HG03342 (cell line): Measurements from ENCODE around the gene FUT7.
"Not testable (repeated sequence)": the region's sequence is repeated elsewhere in the genome, so short reads cannot be mapped to it uniquely, and the experiment has no call there.

ENCODE experiments used
- ATAC-seq: cut with Tn5 transposase; IDR thresholded peaks from one replicate; pipeline ENCODE4 v1.9.1; 2021; ENCODE audit warnings: mild to moderate bottlenecking, moderate library complexity; ENCODE audit not compliant: unreplicated experiment

Gene FUT7

GRCh38 chr9:137034039-137034708 is 2.3 kb upstream of the FUT7 start:
- ATAC-seq: no peak

DNA sequence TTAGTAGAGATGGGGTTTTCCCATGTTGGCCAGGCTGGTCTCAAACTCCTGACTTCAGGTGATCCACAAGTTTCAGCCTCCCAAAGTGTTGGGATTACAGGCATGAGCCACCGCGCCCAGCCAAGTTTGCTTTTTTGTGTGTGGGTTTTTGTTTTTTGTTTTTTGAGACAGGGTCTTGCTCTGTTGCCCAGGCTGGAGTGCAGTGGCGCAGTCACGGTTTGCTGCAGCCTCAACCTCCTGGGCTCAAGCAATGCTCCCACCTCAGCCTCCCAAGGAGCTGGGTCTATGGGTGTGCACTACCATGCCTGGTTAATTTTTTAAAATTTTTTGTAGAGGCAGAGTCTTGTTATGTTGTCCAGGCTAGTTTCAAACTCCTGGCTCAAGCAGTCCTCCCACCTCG is 1.6 kb upstream of the FUT7 start:
- ATAC-seq: not testable (repeated sequence)

GRCh38 chr9:137032858-137033257 is 970 bp upstream of the FUT7 start:
- ATAC-seq: no peak

DNA sequence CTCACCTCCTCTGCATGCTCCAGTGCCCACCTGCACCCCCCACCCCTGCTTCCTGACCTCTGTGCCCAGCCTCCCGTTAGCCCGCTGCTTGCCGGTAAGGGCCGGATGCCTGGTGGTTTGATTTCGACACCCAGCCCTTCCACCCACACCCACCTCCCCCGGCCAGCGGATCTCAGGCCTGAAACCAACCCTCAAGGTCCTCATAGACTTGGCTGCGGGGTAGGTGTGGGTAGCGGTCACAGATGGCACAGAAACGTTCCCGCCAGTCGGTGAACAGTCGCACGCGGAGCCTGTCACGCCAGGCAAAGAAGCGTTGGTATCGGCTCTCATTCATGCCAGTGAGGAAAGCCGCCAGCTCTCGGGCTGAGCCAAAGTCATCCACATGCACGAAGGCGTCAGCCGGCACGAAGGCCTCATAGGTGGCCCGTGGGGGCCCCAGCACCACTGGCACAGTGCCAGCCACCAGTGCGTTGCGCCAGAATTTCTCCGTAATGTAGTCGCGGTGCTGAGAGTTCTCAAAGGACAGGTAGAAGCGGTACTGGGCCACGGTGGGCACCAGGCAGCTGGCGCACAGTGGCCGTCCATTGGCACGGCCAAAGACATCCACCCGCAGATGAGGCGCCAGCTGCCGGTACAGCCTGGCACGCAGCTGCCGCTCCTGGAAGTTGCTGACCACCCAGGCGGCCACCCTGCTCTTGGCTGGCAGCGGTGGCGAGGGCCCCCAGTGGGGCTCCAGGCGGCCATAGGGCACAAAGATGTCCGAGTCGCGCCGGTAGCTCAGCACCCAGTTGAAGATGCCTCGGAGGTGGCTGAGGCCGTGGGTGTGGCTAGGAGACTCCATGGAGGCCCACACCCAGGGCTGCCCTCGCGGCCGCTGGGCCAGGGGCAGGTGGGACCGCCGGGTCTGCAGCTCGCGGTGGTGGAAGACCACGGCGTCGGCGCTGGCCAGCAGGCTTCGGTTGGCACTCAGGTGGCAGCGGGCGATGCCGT is 1.1 kb downstream of the FUT7 start:
- no peak for ATAC-seq

GRCh38 chr9:137030006-137030405 is 1.9 kb downstream of the FUT7 start:
- ATAC-seq: no peak

DNA sequence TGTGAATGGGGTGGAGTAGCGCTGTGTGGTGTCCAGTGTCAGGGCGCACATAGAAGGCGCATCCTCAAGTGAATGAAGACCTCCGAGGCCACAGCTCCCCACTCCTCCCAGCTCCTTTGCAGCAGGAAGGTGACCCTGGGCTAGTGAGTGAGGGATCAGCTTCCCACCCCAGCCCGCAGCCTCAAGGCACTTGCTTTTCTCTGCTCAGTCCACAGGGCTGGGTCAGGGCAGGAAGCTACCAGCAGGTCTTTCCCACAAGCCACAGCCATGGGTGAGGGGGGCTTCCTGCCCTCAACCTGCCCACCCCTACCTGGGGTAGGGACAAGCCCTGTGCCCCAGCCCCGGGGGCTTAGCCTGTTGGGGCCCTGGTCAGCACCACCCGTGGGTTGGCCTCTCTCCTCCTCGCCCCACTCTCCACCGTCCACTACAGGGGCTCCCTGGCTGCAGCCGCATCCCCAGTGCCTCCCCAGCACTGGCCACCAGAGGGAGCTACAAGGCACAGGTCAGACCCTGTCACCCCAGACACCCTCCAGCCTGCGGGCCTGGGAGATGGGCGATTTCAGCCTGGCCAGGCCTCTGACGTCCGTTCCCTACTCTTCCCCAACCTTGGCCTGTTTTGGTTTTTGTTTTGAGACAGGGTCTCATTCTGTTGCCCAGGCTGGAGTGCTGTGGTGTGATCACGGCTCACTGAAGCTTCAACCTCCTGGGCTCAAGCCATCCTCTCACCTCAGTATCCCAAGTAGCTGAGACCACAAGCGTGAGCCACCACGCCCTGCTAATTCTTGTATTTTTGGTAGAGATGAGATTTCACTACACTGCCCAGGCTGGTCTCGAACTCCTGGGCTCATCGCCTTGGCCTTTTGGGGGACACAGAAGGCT is 2.6 kb downstream of the FUT7 start:
- ATAC-seq: no peak

DNA sequence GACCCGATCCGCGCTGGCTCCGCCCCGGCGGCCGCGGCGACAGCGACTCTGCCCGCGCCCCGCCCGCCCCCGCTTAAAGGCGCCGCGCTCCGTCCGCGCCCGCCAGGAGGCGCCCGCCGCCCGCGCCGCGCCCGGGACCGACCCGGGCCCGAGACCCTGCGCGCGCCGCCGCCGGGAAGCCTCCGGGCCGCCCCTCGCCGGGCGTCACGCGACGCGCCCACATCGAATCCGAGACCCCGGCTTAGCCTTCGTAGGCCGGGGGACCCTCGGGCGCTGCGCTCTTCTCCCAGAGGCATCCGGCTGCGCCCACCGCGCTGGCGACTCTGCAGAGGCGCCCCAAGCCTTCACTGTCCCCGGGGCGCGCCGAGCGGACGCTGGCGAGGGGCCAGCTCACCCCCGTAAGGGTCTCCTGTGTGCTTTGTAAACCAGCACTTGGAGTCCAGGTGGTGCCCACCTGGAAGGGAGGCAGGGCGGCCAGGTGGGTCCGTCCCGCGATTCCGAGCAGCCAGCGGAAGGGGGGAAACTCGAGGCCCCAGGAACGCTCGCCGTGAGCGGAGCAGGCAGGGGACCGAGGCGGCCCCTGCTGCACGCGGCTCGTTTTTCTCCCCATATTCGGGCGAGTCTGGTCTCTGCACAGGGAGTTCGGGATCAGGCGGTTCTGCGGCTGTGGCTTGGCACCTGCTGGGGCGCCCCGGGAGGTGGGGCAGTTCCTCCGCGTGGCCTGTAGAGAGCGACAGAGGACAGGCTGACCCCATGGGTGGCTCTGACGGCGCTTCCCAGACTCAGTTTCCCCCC is 3.4 kb downstream of the FUT7 start:
- ATAC-seq: peak; percentile 48

GRCh38 chr9:137027369-137028262 is 4.3 kb downstream of the FUT7 start, which contains the start of gene ABCA2:
ABCA2 (minus strand) TSS chr9:137028237; CDS start chr9:137028140, 97 bp downstream.
- ATAC-seq: no peak

DNA sequence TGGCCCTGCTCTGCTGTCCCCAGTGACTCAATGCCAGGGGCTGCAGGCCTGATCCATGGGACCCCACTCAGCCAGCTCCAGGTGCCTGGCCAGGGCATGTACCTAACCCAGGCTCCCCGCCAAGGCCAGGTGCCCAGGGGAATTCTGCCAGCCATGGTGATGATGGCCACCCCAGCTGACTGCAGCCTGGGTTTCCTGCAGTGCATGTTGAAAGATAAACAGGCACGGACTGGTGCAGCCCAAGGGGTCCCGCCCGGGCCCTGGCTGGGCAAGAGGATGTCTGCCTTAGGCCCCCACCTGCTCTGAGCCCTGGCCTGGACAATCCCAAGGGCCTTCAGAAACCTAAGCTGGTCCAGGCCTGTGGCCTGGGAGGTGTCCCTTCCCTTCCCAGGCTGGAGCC is 5.1 kb downstream of the FUT7 start:
- no peak for ATAC-seq

DNA sequence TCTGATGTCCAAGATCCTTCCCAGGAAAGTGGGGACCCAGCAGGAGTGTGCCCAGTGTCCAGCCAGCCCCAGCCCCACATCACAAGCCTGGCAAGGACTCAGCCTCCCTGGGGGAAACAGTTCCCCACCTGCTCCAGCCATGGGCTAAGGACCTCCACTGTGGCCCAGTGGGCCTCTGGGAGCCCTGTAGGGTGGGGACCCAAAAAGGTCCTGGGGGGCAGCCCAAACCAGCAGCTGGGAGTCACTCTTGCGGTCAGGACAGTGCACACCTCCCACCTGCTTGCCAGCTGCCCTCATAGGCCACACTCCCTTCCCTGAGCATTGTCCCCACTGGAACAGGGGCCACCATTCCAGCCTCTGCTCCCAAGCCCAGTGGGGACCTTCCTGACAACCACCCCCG is 5.5 kb downstream of the FUT7 start:
- ATAC-seq: no peak

DNA sequence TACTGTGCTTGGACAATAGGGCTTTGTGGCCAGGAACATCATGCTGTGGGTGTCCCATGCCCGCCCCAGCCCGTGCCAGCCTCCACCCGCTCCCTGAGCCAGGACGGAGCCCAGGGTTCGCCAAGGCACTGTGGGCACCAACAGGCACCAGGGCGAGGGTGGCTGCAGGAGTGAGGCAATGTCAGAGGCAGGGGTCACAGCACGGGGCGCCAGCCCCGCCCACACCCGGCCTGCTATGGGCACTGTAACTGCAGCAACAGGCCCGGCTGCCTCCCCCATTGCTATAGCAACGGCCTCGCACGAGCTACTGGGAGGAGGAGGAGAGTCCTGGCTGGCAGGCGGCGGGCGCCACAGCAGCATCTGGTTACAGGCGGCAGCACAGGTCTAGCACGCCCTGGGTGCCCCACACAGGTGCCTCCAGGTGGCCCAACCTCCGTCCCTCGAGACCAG is 6.3 kb downstream of the FUT7 start:
- no peak for ATAC-seq

DNA sequence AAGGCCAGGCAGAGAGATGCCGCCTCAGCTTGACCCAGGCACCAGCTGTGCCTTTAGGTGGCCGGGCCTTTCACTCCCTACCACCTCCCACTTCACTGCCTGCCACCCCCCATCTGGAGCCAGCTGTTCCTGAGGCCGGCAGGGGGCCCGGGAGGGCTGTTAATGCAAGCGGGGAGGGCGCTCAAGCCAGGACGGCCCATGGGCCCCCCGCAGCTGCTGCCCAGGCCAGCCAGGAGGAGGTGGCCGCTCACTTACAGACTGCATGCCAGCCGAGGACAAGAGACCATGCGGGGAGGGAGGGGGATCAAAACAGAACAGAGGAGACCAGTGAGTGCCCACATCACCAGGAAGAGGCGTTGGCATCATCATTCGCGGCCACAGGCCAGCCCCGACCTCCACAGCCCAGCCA is 8.3 kb downstream of the FUT7 start:
- ATAC-seq: no peak

- ATAC-seq: no peak
Measured at GRCh38 chr9:137023157-137023556, 8.7 kb downstream of the FUT7 start.

- no peak for ATAC-seq
Measured at GRCh38 chr9:137022662-137023008, 9.3 kb downstream of the FUT7 start.

- ATAC-seq: no peak
Measured at GRCh38 chr9:137021979-137022661, 9.8 kb downstream of the FUT7 start.

- no peak for ATAC-seq
Measured at GRCh38 chr9:137021568-137021978, 10.3 kb downstream of the FUT7 start.

DNA sequence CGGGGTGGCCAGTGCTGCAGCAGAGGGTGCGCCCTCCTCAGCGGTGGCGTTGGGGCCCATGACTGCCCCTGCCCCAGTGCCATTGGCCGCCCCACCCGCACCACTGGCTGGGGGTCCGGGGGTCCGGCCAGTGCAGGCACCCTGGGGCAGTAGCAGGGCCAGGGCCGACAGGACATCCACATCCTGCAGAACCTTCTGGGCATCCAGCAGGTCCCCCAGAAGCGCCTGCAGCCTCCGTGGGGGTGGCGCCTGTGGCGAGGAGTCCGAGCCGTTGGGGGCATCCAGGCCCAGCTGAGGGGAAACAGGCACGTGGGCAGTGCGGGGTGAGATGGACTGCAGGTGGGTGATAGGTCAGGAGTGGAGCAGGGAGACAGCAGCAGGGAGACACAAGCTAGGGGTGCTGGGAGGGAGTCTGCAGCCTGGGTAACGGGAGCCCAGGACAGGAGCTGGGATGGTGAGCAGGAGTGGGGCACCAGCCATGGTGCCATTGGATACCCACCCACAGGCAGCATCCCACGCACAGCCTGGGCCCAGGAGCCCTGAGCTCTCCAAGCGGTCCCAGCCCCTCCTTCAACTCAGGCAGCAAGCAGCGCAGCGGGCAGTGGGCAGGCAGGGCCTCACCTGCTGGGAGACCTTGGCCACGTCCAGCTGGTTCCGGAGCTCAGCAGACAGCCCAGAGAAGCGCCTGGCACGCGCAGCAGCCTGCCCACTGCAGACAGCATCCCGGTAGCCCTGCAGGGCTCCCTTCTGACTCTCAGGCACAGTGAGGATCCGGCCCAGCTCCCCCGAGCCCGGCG is 10.9 kb downstream of the FUT7 start:
- ATAC-seq: no peak
